AG04450 (cell line): ENCODE measurements around the gene FOXP2. TPM values are rescaled to one million over a fixed set of nuclear protein-coding genes. Genes with fewer than 3 reads are reported as not detected.
"Not testable (repeated sequence)": the region's sequence is repeated elsewhere in the genome, so short reads cannot be mapped to it uniquely, and the experiment has no call there.

Source experiments
- CTCF ChIA-PET: fragments of 300-600, 350-600 bp; formaldehyde crosslinking; extraction: SDS; loops from one replicate; lab custom pipeline; 2022; ENCODE audit warnings: antibody characterized with exemption, inconsistent platforms; lab: Charles Lee
- POLR2A ChIA-PET: fragments of 350-600 bp; formaldehyde crosslinking; extraction: SDS; loops from one replicate; lab custom pipeline; 2021; ENCODE audit warnings: antibody characterized with exemption, inconsistent platforms; lab: Yijun Ruan, JAX
- DNase-seq: peaks from one replicate; pipeline ENCODE4 v3.0.0-alpha.2; 2011; ENCODE audit warnings: low read depth, low spot score
- H3K27ac ChIP-seq: one replicate; pipeline ENCODE4 v1.5.1; 2012; ENCODE audit warnings: low read depth, low read length, control low read depth
- H3K27me3 ChIP-seq: one replicate; pipeline ENCODE4 v1.6.0; 2012; ENCODE audit warnings: low read length; ENCODE audit not compliant: control insufficient read depth, insufficient read depth
- H3K4me3 ChIP-seq: 2 replicates; pipeline ENCODE4 v1.5.1; 2011; ENCODE audit warnings: mild to moderate bottlenecking, low read depth, low read length, control low read depth
- H3K9me3 ChIP-seq: 2 replicates; pipeline ENCODE4 v1.5.1; 2012; ENCODE audit warnings: low read length; ENCODE audit not compliant: control insufficient read depth, insufficient read depth
- polyA plus RNA-seq: library from polyadenylated mRNA; depleted of rRNA; stranded (reverse); fragments of >200 nt; gene quantifications from 2 replicates; pipeline ENCODE4 v1.2.3, GENCODE V29; 2011
- TF ChIP-seq, protein P1 (sequence below): IDR thresholded peaks from 2 replicates; pipeline ENCODE4 v1.5.1; 2011; ENCODE audit warnings: low read depth, low read length, control low read depth, inconsistent platforms

Gene FOXP2
- polyA plus RNA-seq, 1 experiment = 2.8 TPM

DNA sequence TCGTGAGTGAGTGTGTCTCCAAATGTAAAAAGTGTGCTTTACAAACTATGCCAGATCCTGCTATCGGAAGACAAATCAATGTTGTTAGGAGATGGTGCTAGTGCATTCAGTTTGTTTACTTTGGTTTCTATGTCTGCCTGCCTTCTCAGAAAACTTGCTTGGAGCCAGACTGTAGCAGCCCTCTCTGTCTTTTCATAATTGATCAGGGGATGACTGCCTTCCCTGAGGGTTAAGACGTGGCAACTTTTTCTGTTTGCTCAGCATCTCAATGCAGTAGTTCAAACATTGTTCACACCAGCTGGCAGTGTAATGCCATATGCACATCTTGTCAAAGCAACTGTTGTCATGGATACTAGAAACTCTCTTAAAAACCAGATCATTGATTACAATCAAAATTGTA, 118.5 kb downstream of the FOXP2 start:
- no peaks in the 10 kb centered on the region for H3K27me3 ChIP-seq
- no peaks in the 10 kb centered on the region for H3K9me3 ChIP-seq
- ChIA-PET CTCF (no interaction called here), POLR2A (no interaction called here)
- TF ChIP-seq, protein P1, sequence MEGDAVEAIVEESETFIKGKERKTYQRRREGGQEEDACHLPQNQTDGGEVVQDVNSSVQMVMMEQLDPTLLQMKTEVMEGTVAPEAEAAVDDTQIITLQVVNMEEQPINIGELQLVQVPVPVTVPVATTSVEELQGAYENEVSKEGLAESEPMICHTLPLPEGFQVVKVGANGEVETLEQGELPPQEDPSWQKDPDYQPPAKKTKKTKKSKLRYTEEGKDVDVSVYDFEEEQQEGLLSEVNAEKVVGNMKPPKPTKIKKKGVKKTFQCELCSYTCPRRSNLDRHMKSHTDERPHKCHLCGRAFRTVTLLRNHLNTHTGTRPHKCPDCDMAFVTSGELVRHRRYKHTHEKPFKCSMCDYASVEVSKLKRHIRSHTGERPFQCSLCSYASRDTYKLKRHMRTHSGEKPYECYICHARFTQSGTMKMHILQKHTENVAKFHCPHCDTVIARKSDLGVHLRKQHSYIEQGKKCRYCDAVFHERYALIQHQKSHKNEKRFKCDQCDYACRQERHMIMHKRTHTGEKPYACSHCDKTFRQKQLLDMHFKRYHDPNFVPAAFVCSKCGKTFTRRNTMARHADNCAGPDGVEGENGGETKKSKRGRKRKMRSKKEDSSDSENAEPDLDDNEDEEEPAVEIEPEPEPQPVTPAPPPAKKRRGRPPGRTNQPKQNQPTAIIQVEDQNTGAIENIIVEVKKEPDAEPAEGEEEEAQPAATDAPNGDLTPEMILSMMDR = no peak
- DNase-seq = no peak
- no peak overlapping the region for H3K4me3 ChIP-seq
- no peak overlapping the region for H3K27ac ChIP-seq

DNA sequence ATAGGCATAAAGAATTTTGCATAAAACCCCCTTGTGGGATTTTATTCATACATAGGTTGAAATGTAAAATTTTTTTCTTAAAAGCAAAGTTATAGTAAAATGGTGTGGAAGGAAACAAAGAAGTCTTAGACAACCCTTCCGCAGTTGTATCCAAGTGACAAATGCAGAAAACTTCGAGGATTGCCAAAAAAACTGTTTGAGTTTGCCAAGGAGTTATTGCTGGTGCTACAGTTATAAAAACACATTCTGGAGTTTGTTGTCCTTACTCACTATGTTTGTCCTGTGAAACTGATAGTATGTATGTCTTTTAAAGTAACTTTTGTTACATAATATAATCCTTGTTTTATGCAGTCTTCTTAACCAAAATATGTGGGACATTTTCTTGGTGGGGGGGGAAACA, 120.3 kb downstream of the FOXP2 start:
- ChIA-PET CTCF (no interaction called here), POLR2A (no interaction called here)
- H3K27me3 ChIP-seq = no peaks in the 10 kb centered on the region
- H3K4me3 ChIP-seq = no peak overlapping the region
- no peaks in the 10 kb centered on the region for H3K9me3 ChIP-seq
- H3K27ac ChIP-seq = no peak overlapping the region
- TF ChIP-seq, protein P1 = no peak
- no peak for DNase-seq

DNA sequence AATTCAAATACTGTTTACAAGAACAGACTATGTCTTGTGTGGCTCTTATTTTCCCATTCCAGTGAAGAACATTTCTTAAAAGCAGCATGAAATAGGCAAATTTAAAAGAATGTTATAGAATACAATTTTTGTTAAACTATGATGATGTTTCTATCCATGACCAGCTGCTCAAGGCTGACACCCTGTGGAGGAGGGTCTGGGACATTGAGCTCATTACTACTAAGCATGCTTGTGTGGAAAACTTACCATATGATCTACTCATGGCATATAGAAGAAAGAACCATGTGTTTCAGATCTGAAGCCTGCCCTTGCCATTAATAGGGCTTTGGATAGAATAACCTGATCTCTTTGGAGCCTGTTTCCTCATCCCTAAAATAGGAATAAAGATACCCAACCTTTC, 125.0 kb downstream of the FOXP2 start:
- Histone ChIP-seq H3K9me3 (no peaks in the 10 kb centered on the region), H3K4me3 (no peak overlapping the region), H3K27me3 (no peaks in the 10 kb centered on the region), H3K27ac (no peak overlapping the region)
- DNase-seq = no peak
- ChIA-PET CTCF (interaction anchor here (0.6 to 3.9 kb wide), 16 partner anchors 8 to 1311 kb away, joined by 3 to 40 read pairs (median 4); no protein-coding TSS in a partner anchor), POLR2A (no interaction called here)
- TF ChIP-seq, protein P1 = peak; percentile 68

DNA sequence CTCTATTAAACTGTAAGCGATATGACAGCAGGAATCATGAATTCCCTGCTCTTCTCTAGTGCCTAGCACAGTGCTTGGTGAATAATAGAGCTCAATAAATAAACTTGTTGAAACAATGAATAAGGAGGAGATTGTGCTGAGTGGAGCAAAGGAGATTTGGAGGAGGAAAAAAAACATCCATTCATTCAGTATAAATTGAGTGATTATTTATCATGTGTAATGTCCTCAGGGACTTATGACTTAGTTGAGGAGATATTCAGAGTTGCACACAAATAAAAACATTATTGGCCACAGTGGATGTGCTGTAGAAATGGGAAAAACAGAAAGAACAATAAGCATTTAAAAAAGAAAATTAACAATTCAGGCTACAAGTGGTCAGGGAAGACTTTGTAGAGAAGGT, 125.7 kb downstream of the FOXP2 start:
- no peak for DNase-seq
- no peak overlapping the region for H3K27ac ChIP-seq
- H3K4me3 ChIP-seq = no peak overlapping the region
- CTCF ChIA-PET = interaction anchor here (0.5 to 3.9 kb wide), 12 partner anchors 9 to 1311 kb away, joined by 3 to 40 read pairs (median 3); no protein-coding TSS in a partner anchor
- no peaks in the 10 kb centered on the region for H3K9me3 ChIP-seq
- H3K27me3 ChIP-seq = no peaks in the 10 kb centered on the region
- POLR2A ChIA-PET = no interaction called here
- TF ChIP-seq, protein P1 = no peak

DNA sequence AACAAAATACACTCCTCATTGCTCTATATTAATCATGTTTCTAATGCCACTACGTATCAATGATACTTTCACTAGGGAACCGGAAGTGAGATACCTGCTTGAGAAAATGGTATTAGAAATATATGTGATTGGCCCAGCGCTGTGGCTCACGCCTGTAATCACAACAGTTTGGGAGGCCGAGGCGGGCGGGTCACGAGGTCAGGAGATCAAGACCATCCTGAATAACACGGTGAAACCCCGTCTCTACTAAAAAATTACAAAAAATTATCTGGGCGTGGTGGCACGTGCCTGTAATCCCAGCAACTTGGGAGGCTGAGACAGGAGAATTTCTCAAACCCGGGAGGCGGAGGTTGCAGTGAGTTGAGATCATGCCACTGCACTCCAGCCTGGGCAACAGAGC, 132.7 kb downstream of the FOXP2 start:
- CTCF ChIA-PET, H3K9me3 ChIP-seq, H3K4me3 ChIP-seq, DNase-seq, POLR2A ChIA-PET, H3K27me3 ChIP-seq, H3K27ac ChIP-seq: not testable (repeated sequence)
